Skeletal muscle cell (primary cell): ENCODE results near the gene ATP2B3.

Experiments used
- DNase-seq: peaks from one replicate; pipeline ENCODE4 v3.0.0-alpha.2; 2010; ENCODE audit warnings: low read depth
- H3K4me3 ChIP-seq: 2 replicates; pipeline ENCODE4 v1.5.1; 2011; ENCODE audit warnings: low read depth, mild to moderate bottlenecking, control low read depth, low read length, moderate library complexity

ATP2B3 gene

GRCh38 chrX:153487590-153488071 lies 29.8 kb upstream of the ATP2B3 start:
- no peak for DNase-seq
- H3K4me3 ChIP-seq = no peak overlapping the region

- DNase-seq = no peak
- H3K4me3 ChIP-seq = no peak overlapping the region
Measured at GRCh38 chrX:153488231-153488914, 29.1 kb upstream of the ATP2B3 start.

GRCh38 chrX:153490217-153490930 lies 27.1 kb upstream of the ATP2B3 start:
- no peak for DNase-seq
- no peak overlapping the region for H3K4me3 ChIP-seq

GRCh38 chrX:153491351-153491914 lies 26.0 kb upstream of the ATP2B3 start:
- H3K4me3 ChIP-seq = no peak overlapping the region
- no peak for DNase-seq

GRCh38 chrX:153491918-153492317 lies 25.5 kb upstream of the ATP2B3 start:
- DNase-seq = no peak

GRCh38 chrX:153492543-153492942 lies 24.9 kb upstream of the ATP2B3 start:
- no peak for DNase-seq

More at GRCh38 chrX:153491918-153492317, 25.5 kb upstream of the ATP2B3 start:
- no peak overlapping the region for H3K4me3 ChIP-seq

GRCh38 chrX:153493085-153493484 lies 24.4 kb upstream of the ATP2B3 start:
- DNase-seq = no peak

More at GRCh38 chrX:153492543-153492942, 24.9 kb upstream of the ATP2B3 start:
- no peak overlapping the region for H3K4me3 ChIP-seq

GRCh38 chrX:153494061-153494460 lies 23.4 kb upstream of the ATP2B3 start:
- no peak for DNase-seq
- H3K4me3 ChIP-seq = peak overlapping the region; percentile 28

More at GRCh38 chrX:153493085-153493484, 24.4 kb upstream of the ATP2B3 start:
- no peak overlapping the region for H3K4me3 ChIP-seq

- DNase-seq = no peak
- peak within 1 kb of the TSS; percentile 60 for H3K4me3 ChIP-seq
Measured at GRCh38 chrX:153494541-153495361, 22.7 kb upstream of the ATP2B3 start, which contains the start of gene BGN. Gene BGN, plus strand, starts transcription at chrX:153494980. Its CDS starts 9,652 bp downstream, at chrX:153504632.

- H3K4me3 ChIP-seq = peak overlapping the region; percentile 60
- DNase-seq = no peak
Measured at GRCh38 chrX:153495362-153495751, 22.1 kb upstream of the ATP2B3 start.

GRCh38 chrX:153495903-153496589 lies 21.4 kb upstream of the ATP2B3 start:
- no peak for DNase-seq
- peak overlapping the region; percentile 60 for H3K4me3 ChIP-seq

GRCh38 chrX:153496590-153496959 lies 20.9 kb upstream of the ATP2B3 start:
- DNase-seq = no peak
- peak overlapping the region; percentile 60 for H3K4me3 ChIP-seq

- no peak for DNase-seq
- no peak overlapping the region for H3K4me3 ChIP-seq
Measured at GRCh38 chrX:153498453-153498852, 19.0 kb upstream of the ATP2B3 start.

- H3K4me3 ChIP-seq = no peak overlapping the region
- no peak for DNase-seq
Measured at GRCh38 chrX:153499341-153499740, 18.1 kb upstream of the ATP2B3 start.

GRCh38 chrX:153499876-153500275 lies 17.6 kb upstream of the ATP2B3 start:
- DNase-seq = no peak
- no peak overlapping the region for H3K4me3 ChIP-seq

GRCh38 chrX:153500676-153501280 lies 16.7 kb upstream of the ATP2B3 start:
- no peak for DNase-seq
- no peak overlapping the region for H3K4me3 ChIP-seq

- DNase-seq = no peak
Measured at GRCh38 chrX:153501530-153501929, 15.9 kb upstream of the ATP2B3 start.

GRCh38 chrX:153502131-153502530 lies 15.3 kb upstream of the ATP2B3 start:
- DNase-seq = no peak
- no peak overlapping the region for H3K4me3 ChIP-seq

More at GRCh38 chrX:153501530-153501929, 15.9 kb upstream of the ATP2B3 start:
- H3K4me3 ChIP-seq = no peak overlapping the region

- DNase-seq = no peak
- H3K4me3 ChIP-seq = no peak overlapping the region
Measured at GRCh38 chrX:153502796-153503195, 14.6 kb upstream of the ATP2B3 start.
